Parathyroid adenoma (tissue), 2 donors: ENCODE data around the gene SMAD3.

Source experiments
- H2AFZ ChIP-seq: fragments of 300-600 bp; sonication (generic); one replicate; pipeline ENCODE4 v1.7.0; 2017; ENCODE audit warnings: antibody characterized with exemption, mild to moderate bottlenecking
- H3K27ac ChIP-seq: fragments of 300-600 bp; sonication (generic); one replicate; pipeline ENCODE4 v1.7.0; 2017
- H3K27me3 ChIP-seq: fragments of 300-600 bp; sonication (generic); one replicate; pipeline ENCODE4 v1.7.0; 2017; ENCODE audit warnings: low read length; ENCODE audit not compliant: control insufficient read depth, insufficient read depth
- H3K36me3 ChIP-seq: fragments of 300-600 bp; sonication (generic); one replicate; pipeline ENCODE4 v1.7.0; 2017; ENCODE audit warnings: low read length; ENCODE audit not compliant: control insufficient read depth, insufficient read depth
- H3K4me1 ChIP-seq: fragments of 300-600 bp; sonication (generic); one replicate; pipeline ENCODE4 v1.7.0; 2017; ENCODE audit warnings: control low read depth
- H3K4me2 ChIP-seq: fragments of 300-600 bp; sonication (generic); one replicate; pipeline ENCODE4 v1.7.0; 2017; ENCODE audit warnings: low read length
- H3K4me3 ChIP-seq: fragments of 300-600 bp; sonication (generic); one replicate; pipeline ENCODE4 v1.7.0; 2017; ENCODE audit warnings: low read depth, low read length
- H3K79me2 ChIP-seq: fragments of 300-600 bp; sonication (generic); one replicate; pipeline ENCODE4 v1.7.0; 2017; ENCODE audit warnings: control low read depth
- H3K9ac ChIP-seq: fragments of 300-600 bp; sonication (generic); one replicate; pipeline ENCODE4 v1.7.0; 2017; ENCODE audit warnings: mild to moderate bottlenecking
- H3K9me3 ChIP-seq: fragments of 300-600 bp; sonication (generic); one replicate; pipeline ENCODE4 v1.7.0; 2017; ENCODE audit warnings: low read length; ENCODE audit not compliant: control insufficient read depth
- CTCF ChIP-seq: fragments of 300-600 bp; sonication (generic); IDR thresholded peaks from one replicate; pipeline ENCODE4 v1.7.0; 2017; ENCODE audit warnings: antibody characterized with exemption, mild to moderate bottlenecking
- donor health status: primary hyperparathyroidism.

Gene SMAD3

GRCh38 chr15:67125589-67126502, 60.4 kb downstream of the SMAD3 start:
- H3K9ac ChIP-seq: no peak overlapping the region
- no peak for TF ChIP-seq CTCF
- no peaks in the 10 kb centered on the region for H3K27me3 ChIP-seq
- H3K4me3 ChIP-seq: no peak overlapping the region
- H3K79me2 ChIP-seq: peaks cover 10% of the 10 kb centered on the region
- no peak overlapping the region for H2AFZ ChIP-seq
- peaks cover 19% of the 10 kb centered on the region for H3K4me1 ChIP-seq
- H3K4me2 ChIP-seq: no peak overlapping the region
- no peaks in the 10 kb centered on the region for H3K36me3 ChIP-seq
- H3K9me3 ChIP-seq: no peaks in the 10 kb centered on the region
- peak overlapping the region; percentile 41 for H3K27ac ChIP-seq

- H3K4me1 ChIP-seq: peaks cover 16% of the 10 kb centered on the region
Measured at GRCh38 chr15:67126551-67127330, 61.3 kb downstream of the SMAD3 start.

GRCh38 chr15:67127331-67127664, 61.9 kb downstream of the SMAD3 start:
- Histone ChIP-seq H3K4me1 (peaks cover 16% of the 10 kb centered on the region), H3K27ac (no peak overlapping the region), H3K27me3 (no peaks in the 10 kb centered on the region), H3K4me3 (no peak overlapping the region), H3K9me3 (no peaks in the 10 kb centered on the region), H3K9ac (no peak overlapping the region), H3K79me2 (peaks cover 15% of the 10 kb centered on the region), H3K36me3 (no peaks in the 10 kb centered on the region), H2AFZ (no peak overlapping the region), H3K4me2 (no peak overlapping the region)
- no peak for TF ChIP-seq CTCF

More at GRCh38 chr15:67126551-67127330, 61.3 kb downstream of the SMAD3 start:
- no peak overlapping the region for H2AFZ ChIP-seq
- no peak overlapping the region for H3K27ac ChIP-seq
- no peaks in the 10 kb centered on the region for H3K27me3 ChIP-seq
- no peak overlapping the region for H3K9ac ChIP-seq
- H3K4me2 ChIP-seq: no peak overlapping the region
- H3K9me3 ChIP-seq: no peaks in the 10 kb centered on the region
- no peak overlapping the region for H3K4me3 ChIP-seq
- TF ChIP-seq CTCF: no peak
- H3K36me3 ChIP-seq: no peaks in the 10 kb centered on the region
- H3K79me2 ChIP-seq: peaks cover 10% of the 10 kb centered on the region

GRCh38 chr15:67127965-67128364, 62.6 kb downstream of the SMAD3 start:
- Histone ChIP-seq H3K79me2 (peaks cover 15% of the 10 kb centered on the region), H3K9ac (no peak overlapping the region), H3K4me3 (no peak overlapping the region), H3K27me3 (no peaks in the 10 kb centered on the region), H3K4me1 (peaks cover 16% of the 10 kb centered on the region), H3K36me3 (no peaks in the 10 kb centered on the region), H2AFZ (no peak overlapping the region), H3K9me3 (no peaks in the 10 kb centered on the region), H3K27ac (no peak overlapping the region), H3K4me2 (no peak overlapping the region)
- no peak for TF ChIP-seq CTCF
